ENCODE results near the gene ELP4. TPM values are rescaled to one million over a fixed set of nuclear protein-coding genes. Genes with fewer than 3 reads are reported as not detected.
"Not testable (repeated sequence)": the region's sequence is repeated elsewhere in the genome, so short reads cannot be mapped to it uniquely, and the experiment has no call there.

The ELP4 gene
- total RNA-seq, 3 donors from 2014 or later, result 22.2 to 36.1 (median 24.6) TPM

- no peak for DNase-seq (ENCODE audit: low spot score in 2 of 2)
- Histone ChIP-seq H3K36me3 (no peaks in the 10 kb centered on the region), H3K4me1 (no peaks in the 10 kb centered on the region), H3K27me3 (no peaks in the 10 kb centered on the region), H3K27ac (no peak overlapping the region), H3K4me3 (no peak overlapping the region), H3K9me3 (no peaks in the 10 kb centered on the region)
- TF ChIP-seq POLR2AphosphoS5 (IDR thresholded peaks at IDR 0.05), result no peak
- no peak for TF ChIP-seq CTCF (IDR thresholded peaks at IDR 0.05)
- TF ChIP-seq POLR2A (IDR thresholded peaks at IDR 0.05), result no peak
- intact Hi-C loops (cut with DNase I; ENCODE audit: low total_unique reads), result no loop called here
Measured at GRCh38 chr11:31657091-31657490, 147.5 kb downstream of the ELP4 start.

- Histone ChIP-seq H3K36me3 (no peaks in the 10 kb centered on the region), H3K27ac (no peak overlapping the region), H3K9me3 (no peaks in the 10 kb centered on the region), H3K4me1 (no peaks in the 10 kb centered on the region), H3K27me3 (no peaks in the 10 kb centered on the region), H3K4me3 (no peak overlapping the region)
- TF ChIP-seq POLR2AphosphoS5 (IDR thresholded peaks at IDR 0.05), result no peak
- intact Hi-C loops (cut with DNase I; ENCODE audit: low total_unique reads), result no loop called here
- DNase-seq (ENCODE audit: low spot score in 2 of 2), result no peak
Measured at GRCh38 chr11:31664129-31664528, 154.6 kb downstream of the ELP4 start.

- no peak for DNase-seq (ENCODE audit: low spot score in 2 of 2)
- Histone ChIP-seq H3K36me3 (no peaks in the 10 kb centered on the region), H3K9me3 (no peaks in the 10 kb centered on the region), H3K4me1 (no peaks in the 10 kb centered on the region), H3K27me3 (no peaks in the 10 kb centered on the region), H3K27ac (no peak overlapping the region), H3K4me3 (no peak overlapping the region)
- TF ChIP-seq POLR2AphosphoS5 (IDR thresholded peaks at IDR 0.05) (no peak), CTCF (IDR thresholded peaks at IDR 0.05) (no peak), POLR2A (IDR thresholded peaks at IDR 0.05) (no peak)
- intact Hi-C loops (cut with DNase I; ENCODE audit: low total_unique reads), result no loop called here
Measured at GRCh38 chr11:31664954-31665353, 155.4 kb downstream of the ELP4 start.

- no peak for TF ChIP-seq POLR2A (IDR thresholded peaks at IDR 0.05)
- no peak for TF ChIP-seq POLR2AphosphoS5 (IDR thresholded peaks at IDR 0.05)
- no peak for TF ChIP-seq CTCF (IDR thresholded peaks at IDR 0.05)
- intact Hi-C loops (cut with DNase I; ENCODE audit: low total_unique reads), result no loop called here
- no peak for DNase-seq (ENCODE audit: low spot score in 2 of 2)
- H3K27ac ChIP-seq, result no peak overlapping the region
- H3K36me3 ChIP-seq, result no peaks in the 10 kb centered on the region
- no peaks in the 10 kb centered on the region for H3K4me1 ChIP-seq
- H3K9me3 ChIP-seq, result no peaks in the 10 kb centered on the region
- no peaks in the 10 kb centered on the region for H3K27me3 ChIP-seq
- no peak overlapping the region for H3K4me3 ChIP-seq
Measured at GRCh38 chr11:31671681-31672080, 162.1 kb downstream of the ELP4 start.

- H3K27ac ChIP-seq; H3K4me1 ChIP-seq; H3K9me3 ChIP-seq; intact Hi-C loops (cut with DNase I; ENCODE audit: low total_unique reads); H3K27me3 ChIP-seq; H3K36me3 ChIP-seq; DNase-seq (ENCODE audit: low spot score in 2 of 2); H3K4me3 ChIP-seq: not testable (repeated sequence)
Measured at GRCh38 chr11:31673108-31673507, 163.5 kb downstream of the ELP4 start.

- Histone ChIP-seq H3K4me3 (no peak overlapping the region), H3K27ac (no peak overlapping the region), H3K36me3 (no peaks in the 10 kb centered on the region), H3K9me3 (peaks cover 0 to 5% of the 10 kb centered on the region in 2 donors), H3K27me3 (no peaks in the 10 kb centered on the region), H3K4me1 (no peaks in the 10 kb centered on the region)
- DNase-seq (ENCODE audit: low spot score in 2 of 2), result no peak
- intact Hi-C loops (cut with DNase I; ENCODE audit: low total_unique reads), result no loop called here
- TF ChIP-seq CTCF (IDR thresholded peaks at IDR 0.05) (no peak), POLR2A (IDR thresholded peaks at IDR 0.05) (no peak)
Measured at GRCh38 chr11:31676280-31676982, 166.9 kb downstream of the ELP4 start.

Measured in breast epithelium (tissue), 4 donors.